Mucosa of stomach (tissue), 1 donor: ENCODE measurements around the gene REEP1.

ENCODE experiments used
- H3K27me3 ChIP-seq: one replicate; pipeline ENCODE4 v1.7.0; 2013; ENCODE audit warnings: mild to moderate bottlenecking, low read length; ENCODE audit not compliant: control insufficient read depth, insufficient read depth
- H3K36me3 ChIP-seq: one replicate; pipeline ENCODE4 v1.7.0; 2013; ENCODE audit warnings: low read length; ENCODE audit not compliant: control insufficient read depth, insufficient read depth
- H3K4me1 ChIP-seq: one replicate; pipeline ENCODE4 v1.7.0; 2013; ENCODE audit warnings: mild to moderate bottlenecking, low read length; ENCODE audit not compliant: control insufficient read depth, insufficient read depth
- H3K4me3 ChIP-seq: one replicate; pipeline ENCODE4 v1.7.0; 2013; ENCODE audit warnings: low read length
- H3K9ac ChIP-seq: one replicate; pipeline ENCODE4 v1.7.0; 2013; ENCODE audit warnings: mild to moderate bottlenecking, low read length, moderate library complexity
- H3K9me3 ChIP-seq: one replicate; pipeline ENCODE4 v1.7.0; 2013; ENCODE audit warnings: mild to moderate bottlenecking, low read length, moderate library complexity; ENCODE audit not compliant: control insufficient read depth
- donor health status: Pancreatic carcinoma.

REEP1 gene

DNA sequence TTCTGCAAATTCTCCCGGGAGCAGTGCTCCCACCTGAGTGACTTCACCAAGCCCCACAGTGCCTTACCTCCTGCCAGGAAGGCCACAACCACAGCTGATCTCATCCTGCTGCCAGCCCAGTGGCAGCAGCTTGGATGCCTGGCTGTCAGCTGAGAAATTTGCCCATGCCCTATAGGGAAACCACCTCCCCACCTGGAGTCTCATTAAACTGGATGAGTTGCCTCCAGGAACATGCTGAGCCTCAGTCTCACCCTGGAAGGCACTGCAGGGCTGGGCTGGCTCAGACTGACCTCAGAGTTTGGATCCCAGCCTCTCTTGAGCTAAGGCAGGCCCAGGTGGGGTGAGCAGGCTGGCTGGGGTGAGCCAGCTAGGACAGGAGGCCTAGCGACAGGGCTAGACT is 23.3 kb downstream of the REEP1 start:
- Histone ChIP-seq H3K4me3 (no peak overlapping the region), H3K4me1 (no peaks in the 10 kb centered on the region), H3K36me3 (no peaks in the 10 kb centered on the region), H3K27me3 (no peaks in the 10 kb centered on the region), H3K9ac (no peak overlapping the region), H3K9me3 (no peaks in the 10 kb centered on the region)

DNA sequence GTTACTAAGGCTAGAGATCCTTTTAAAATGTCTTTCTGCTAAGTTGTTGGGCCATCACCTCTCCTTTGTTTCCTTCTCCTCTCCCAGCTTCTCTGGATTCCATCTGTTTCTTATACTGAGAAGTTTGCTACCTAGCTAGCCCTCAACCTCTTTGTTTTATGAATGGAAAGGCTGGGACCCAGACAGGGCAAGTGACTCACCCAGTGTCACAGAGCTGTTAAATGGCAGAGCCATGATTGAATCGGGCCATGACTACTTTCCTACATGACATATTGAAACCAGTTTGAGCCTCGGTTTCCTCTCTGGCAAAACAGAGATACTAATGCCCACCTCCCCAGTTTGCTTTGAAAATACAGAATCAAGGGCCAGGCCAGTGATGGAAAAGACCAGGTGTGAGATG is 24.1 kb downstream of the REEP1 start:
- Histone ChIP-seq H3K27me3 (no peaks in the 10 kb centered on the region), H3K9me3 (no peaks in the 10 kb centered on the region), H3K4me3 (no peak overlapping the region), H3K9ac (no peak overlapping the region), H3K4me1 (no peaks in the 10 kb centered on the region), H3K36me3 (no peaks in the 10 kb centered on the region)

DNA sequence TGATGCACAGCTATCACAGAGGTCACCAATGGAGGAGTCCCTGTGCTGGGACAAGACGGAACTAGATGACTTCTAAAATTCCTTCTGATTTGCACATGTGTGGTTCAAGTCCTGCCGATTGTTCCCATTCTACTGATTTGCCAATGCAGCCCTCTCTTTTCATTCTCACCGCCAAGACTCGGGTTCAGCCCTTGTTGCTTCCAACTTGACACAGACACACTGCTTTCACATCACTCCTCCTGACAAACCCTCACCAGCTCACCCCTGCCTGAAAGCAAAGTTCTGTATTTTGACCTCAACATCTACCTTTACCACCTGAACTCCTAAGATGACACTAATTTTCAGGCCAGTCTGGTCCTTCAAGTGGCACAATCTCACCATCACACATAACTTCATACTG is 25.5 kb downstream of the REEP1 start:
- Histone ChIP-seq H3K27me3 (no peaks in the 10 kb centered on the region), H3K4me3 (no peak overlapping the region), H3K4me1 (no peaks in the 10 kb centered on the region), H3K36me3 (no peaks in the 10 kb centered on the region), H3K9ac (no peak overlapping the region), H3K9me3 (no peaks in the 10 kb centered on the region)

DNA sequence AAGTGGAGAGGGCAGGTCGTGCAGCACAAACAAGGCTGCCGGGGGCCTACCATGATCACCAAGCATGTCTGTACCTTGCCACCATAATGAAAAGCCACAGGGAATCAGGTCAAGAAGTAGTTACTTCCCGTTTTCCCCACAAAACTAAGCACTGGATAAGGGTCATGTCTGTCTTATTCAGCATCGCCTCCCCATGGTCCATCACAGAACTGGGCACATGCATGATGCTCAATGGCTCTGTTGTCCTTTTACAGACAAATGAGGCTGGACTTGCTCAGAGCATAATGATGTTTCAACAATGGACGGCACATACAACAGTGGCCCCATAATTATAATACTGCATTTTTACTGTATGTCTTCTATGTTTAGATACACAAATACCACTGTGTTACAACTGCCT is 27.5 kb downstream of the REEP1 start:
- Histone ChIP-seq H3K27me3 (no peaks in the 10 kb centered on the region), H3K9me3 (no peaks in the 10 kb centered on the region), H3K36me3 (no peaks in the 10 kb centered on the region), H3K4me3 (no peak overlapping the region), H3K9ac (no peak overlapping the region), H3K4me1 (no peaks in the 10 kb centered on the region)

DNA sequence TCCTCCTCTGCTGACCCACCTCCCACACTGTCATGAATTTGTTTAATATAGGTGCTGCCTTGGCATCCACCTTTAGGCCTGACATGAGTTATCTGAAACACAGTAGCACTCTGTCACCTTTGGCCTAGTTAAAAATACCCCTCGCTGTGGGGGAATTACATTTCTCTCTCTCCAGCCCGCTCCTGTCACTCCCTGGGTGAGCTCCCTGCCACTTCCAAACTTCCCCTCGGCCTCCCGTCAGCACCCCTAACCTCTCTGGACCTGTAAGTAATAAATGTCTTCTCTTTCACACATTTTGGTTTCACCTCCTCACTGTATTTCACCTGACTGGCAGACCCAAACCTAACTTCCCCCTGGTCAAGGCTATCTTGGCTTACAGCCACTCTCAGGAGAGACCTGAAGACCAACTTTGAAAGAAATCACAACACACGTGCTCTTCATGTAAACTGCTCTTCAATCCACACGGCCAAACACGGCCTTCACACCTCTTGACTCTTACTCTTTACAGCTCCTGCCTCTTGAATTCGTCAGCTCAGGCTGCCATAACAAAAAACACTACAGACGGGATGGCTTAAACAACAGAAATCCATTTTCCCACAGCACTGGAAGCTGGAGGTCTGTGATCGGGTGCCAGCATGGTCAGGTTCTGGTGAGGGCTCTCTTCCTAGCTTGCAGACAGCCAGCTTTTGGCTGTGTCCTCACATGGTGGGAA is 28.3 kb downstream of the REEP1 start:
- H3K36me3 ChIP-seq: no peaks in the 10 kb centered on the region
- H3K4me3 ChIP-seq: no peak overlapping the region
- H3K9me3 ChIP-seq: no peaks in the 10 kb centered on the region
- no peaks in the 10 kb centered on the region for H3K27me3 ChIP-seq
- no peak overlapping the region for H3K9ac ChIP-seq
- H3K4me1 ChIP-seq: no peaks in the 10 kb centered on the region

DNA sequence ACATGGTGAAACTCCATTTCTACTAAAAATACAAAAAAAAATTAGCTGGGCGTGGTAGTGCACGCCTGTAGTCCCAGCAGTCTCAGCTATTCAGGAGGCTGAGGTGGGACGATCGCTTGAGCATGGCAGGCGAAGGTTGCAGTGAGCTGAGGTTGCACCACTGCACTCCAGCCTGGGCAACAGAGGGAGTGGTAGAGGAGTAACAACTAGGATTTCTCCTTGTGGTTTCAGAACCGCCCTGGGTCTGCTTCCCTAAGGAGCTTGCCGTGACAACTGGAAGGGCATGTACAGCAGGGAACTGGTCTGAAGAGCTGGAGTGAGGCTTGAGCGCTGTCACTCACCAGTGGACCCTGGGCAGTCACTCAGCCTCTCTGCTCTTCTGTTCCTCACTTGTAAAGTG is 29.1 kb downstream of the REEP1 start:
- H3K4me1 ChIP-seq: no peaks in the 10 kb centered on the region
- H3K27me3 ChIP-seq: no peaks in the 10 kb centered on the region
- H3K4me3 ChIP-seq: no peak overlapping the region
- no peaks in the 10 kb centered on the region for H3K36me3 ChIP-seq
- no peak overlapping the region for H3K9ac ChIP-seq
- no peaks in the 10 kb centered on the region for H3K9me3 ChIP-seq

DNA sequence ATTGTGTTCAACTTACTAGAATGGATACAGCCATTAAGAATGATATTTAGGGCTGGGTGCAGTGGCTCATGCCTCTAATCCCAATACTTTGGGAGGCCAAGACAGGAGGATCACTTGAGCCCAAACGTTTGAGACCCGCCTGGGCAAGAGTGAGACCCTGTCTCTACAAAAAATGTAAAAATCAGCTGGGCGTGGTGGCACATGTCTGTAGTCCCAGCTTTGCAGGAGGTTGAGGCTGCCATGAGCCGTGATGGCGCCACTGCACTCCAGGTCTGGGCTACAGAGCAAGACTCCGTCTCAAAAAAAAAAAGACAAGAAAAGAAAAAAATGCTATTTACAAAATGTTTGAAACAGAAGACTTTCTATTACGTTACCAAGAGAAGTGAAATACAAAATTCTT is 30.0 kb downstream of the REEP1 start:
- Histone ChIP-seq H3K9ac (no peak overlapping the region), H3K9me3 (no peaks in the 10 kb centered on the region), H3K4me1 (no peaks in the 10 kb centered on the region), H3K27me3 (no peaks in the 10 kb centered on the region), H3K36me3 (no peaks in the 10 kb centered on the region), H3K4me3 (no peak overlapping the region)

DNA sequence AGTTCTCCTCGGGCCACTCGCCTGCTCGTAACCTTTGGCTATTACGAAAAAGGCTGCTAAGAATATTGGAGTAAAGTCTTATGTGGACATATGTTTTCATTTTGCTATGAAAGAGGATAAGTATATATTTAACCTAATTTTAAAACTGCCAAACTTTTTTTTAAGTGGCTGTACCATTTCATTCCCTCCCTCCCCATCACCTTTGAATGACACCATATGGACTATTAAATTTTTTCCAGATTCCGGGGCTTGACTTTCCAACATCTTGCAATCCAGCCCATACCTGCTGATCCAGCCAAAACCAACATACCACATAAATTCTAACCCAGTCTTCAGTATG is 31.5 kb downstream of the REEP1 start:
- Histone ChIP-seq H3K27me3 (no peaks in the 10 kb centered on the region), H3K36me3 (no peaks in the 10 kb centered on the region), H3K4me3 (no peak overlapping the region), H3K9ac (no peak overlapping the region), H3K4me1 (no peaks in the 10 kb centered on the region), H3K9me3 (no peaks in the 10 kb centered on the region)

DNA sequence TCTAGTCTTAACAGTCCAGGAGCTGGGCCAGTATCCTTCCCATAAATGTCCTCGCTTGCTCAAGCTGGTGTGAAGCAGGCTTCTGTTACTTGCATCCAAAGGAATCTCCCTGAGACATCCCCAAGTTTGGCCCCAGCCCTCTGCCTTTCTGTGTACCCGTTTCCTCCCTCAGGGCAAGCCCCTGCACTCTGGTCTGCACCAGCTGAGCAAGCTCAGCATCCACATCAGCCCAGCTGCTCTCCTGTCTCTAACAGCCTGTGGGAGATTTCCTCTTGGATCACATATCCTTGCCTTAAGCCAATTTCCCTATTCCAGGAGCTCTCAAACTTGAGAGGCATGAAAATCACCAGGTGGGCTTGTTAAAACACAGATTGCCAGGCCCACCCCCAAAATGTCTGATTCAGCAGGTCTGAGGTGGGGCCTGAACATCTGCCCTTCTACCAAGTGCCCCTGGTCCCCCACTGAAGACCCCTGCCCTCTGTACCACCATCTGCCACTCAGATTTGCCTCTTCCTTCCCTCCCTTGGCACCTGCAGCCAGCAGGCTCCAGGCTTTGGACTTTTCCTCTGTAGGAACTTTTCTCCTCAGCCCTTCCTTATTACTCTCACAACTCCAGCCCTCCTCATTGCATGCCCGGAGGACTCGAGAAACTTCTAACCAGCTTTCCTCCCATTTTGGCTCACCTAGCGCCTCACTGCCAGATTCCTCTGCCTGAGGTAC is 32.1 kb downstream of the REEP1 start:
- Histone ChIP-seq H3K4me3 (no peak overlapping the region), H3K4me1 (no peaks in the 10 kb centered on the region)

DNA sequence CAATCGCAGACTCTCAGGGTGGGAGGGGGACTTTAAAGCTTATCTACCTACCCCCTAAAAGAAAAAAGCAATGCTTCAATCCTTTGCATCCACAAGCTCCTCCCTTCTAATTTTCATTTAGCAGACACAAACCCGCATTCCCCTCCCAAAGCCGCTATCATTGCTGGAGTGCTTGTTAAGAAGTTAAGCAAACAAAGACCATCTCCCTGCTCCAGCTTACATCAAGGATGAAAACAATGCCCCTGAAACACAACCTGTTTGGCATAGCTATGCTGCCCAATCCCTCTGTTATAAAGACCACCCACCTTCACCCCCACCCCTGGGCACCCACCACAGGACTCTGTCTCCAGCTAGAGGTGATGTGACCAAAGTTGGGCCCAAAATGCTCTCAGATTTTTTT is 33.0 kb downstream of the REEP1 start:
- Histone ChIP-seq H3K4me3 (no peak overlapping the region), H3K9me3 (no peaks in the 10 kb centered on the region), H3K27me3 (no peaks in the 10 kb centered on the region), H3K4me1 (no peaks in the 10 kb centered on the region), H3K36me3 (no peaks in the 10 kb centered on the region), H3K9ac (no peak overlapping the region)

More for the DNA sequence above, 32.1 kb downstream of the REEP1 start:
- no peaks in the 10 kb centered on the region for H3K36me3 ChIP-seq
- H3K9me3 ChIP-seq: no peaks in the 10 kb centered on the region
- H3K27me3 ChIP-seq: no peaks in the 10 kb centered on the region
- no peak overlapping the region for H3K9ac ChIP-seq

DNA sequence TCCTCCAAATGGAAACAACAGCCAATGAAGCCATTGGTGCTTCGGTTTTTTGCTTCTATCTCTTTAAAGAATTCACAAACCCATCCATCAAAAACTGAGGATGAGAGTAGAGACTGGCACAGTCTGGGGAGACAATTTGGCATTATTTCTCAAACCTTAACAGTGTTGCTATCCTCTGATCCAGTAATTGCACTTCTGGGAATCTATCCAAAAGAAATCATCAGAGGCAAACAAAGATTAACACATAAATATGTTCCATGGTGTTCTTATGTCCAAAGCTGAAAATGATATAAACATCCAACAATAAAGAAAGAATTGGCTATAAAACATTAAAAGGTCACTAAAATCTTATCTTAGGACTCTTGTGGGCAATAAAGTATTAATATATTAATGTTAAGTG is 35.1 kb downstream of the REEP1 start:
- no peak overlapping the region for H3K4me3 ChIP-seq
- no peaks in the 10 kb centered on the region for H3K36me3 ChIP-seq

DNA sequence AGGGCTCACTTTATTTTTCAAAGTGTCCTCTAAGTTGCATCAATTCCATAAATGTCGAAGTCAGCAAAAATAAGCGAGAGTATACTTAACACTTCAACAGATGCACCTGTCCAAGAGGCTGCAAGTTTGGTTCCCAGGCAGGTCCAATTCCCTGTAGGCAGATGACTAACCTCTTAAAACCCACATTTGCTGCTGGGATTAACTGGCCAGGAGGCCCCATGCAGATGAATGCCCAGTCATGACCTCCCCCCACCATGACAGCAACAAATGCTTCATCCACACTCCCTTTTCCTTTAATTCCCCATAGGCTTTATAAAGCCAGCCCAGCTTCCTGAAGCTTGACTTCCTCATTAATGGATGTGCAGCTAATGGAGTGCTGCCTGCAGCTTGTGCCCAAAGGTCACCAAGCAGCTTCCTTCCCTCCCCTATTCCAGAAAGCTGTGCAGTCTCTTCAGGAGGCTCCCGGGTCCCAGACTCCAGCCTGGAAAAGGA is 35.7 kb downstream of the REEP1 start:
- Histone ChIP-seq H3K27me3 (no peaks in the 10 kb centered on the region), H3K4me1 (no peaks in the 10 kb centered on the region), H3K9me3 (no peaks in the 10 kb centered on the region), H3K9ac (no peak overlapping the region), H3K4me3 (no peak overlapping the region), H3K36me3 (no peaks in the 10 kb centered on the region)

More for the DNA sequence above, 35.1 kb downstream of the REEP1 start:
- no peaks in the 10 kb centered on the region for H3K4me1 ChIP-seq
- no peaks in the 10 kb centered on the region for H3K27me3 ChIP-seq
- H3K9ac ChIP-seq: no peak overlapping the region
- no peaks in the 10 kb centered on the region for H3K9me3 ChIP-seq
